Activated T-helper 2 cell treated with anti-CD3 and anti-CD28 coated beads, Interferon-gamma antibody, Interleukin-2, Interleukin-4, amounts not matched to agents 10 μg/mL and 5 μg/mL and 100 μg/mL, durations not matched to agents 14 hours and 24 hours and 36 hours (primary cell): Measurements from ENCODE around the gene RBM22. TPM values are rescaled to one million over a fixed set of nuclear protein-coding genes. Genes with fewer than 3 reads are reported as not detected.
A peak's percentile ranks its signal among the peaks of the same experiment; 100 is the strongest.

Source experiments
- DNase-seq: peaks from one replicate; pipeline ENCODE4 v3.0.0; 2021; ENCODE audit warnings: low spot score
- H3K27ac Mint-ChIP-seq: one replicate; pipeline ENCODE4 v1.8.0; 2021; ENCODE audit warnings: mixed read lengths
- H3K27me3 Mint-ChIP-seq: one replicate; pipeline ENCODE4 v1.8.0; 2021; ENCODE audit warnings: low read depth, mixed read lengths
- H3K36me3 Mint-ChIP-seq: one replicate; pipeline ENCODE4 v1.8.0; 2021; ENCODE audit warnings: low read depth, mixed read lengths
- H3K4me1 Mint-ChIP-seq: one replicate; pipeline ENCODE4 v1.8.0; 2021; ENCODE audit warnings: low read depth, mixed read lengths
- H3K4me3 Mint-ChIP-seq: one replicate; pipeline ENCODE4 v1.8.0; 2021; ENCODE audit warnings: low read depth, mild to moderate bottlenecking, moderate library complexity, mixed read lengths
- H3K9me3 Mint-ChIP-seq: one replicate; pipeline ENCODE4 v1.8.0; 2021; ENCODE audit warnings: mixed read lengths
- intact Hi-C: fragments of 100-400 bp; cut with micrococcal nuclease; formaldehyde crosslinking; loops from one replicate; pipeline ENCODE4 v1.15.1; 2023
- total RNA-seq: library from RNA; stranded (reverse); gene quantifications from 2 replicates; pipeline ENCODE4 v1.2.3, GENCODE V29; 2022

RBM22 gene
- total RNA-seq, 1 donor from 2014 or later = 71.7 TPM

GRCh38 chr5:150703762-150704161, 2.9 kb upstream of the RBM22 start:
- Mint-ChIP-seq H3K9me3 (no peaks in the 10 kb centered on the region), H3K4me1 (peaks cover 6% of the 10 kb centered on the region), H3K36me3 (peaks cover 13% of the 10 kb centered on the region), H3K4me3 (no peak overlapping the region), H3K27ac (no peak overlapping the region), H3K27me3 (no peaks in the 10 kb centered on the region)
- intact Hi-C loops = loop anchor here (2.0 to 5.0 kb wide), 2 partner anchors 13 to 454 kb away; partner anchors contain the start of gene ANXA6
- no peak for DNase-seq

GRCh38 chr5:150700246-150700593, 642 bp downstream of the RBM22 start:
- Mint-ChIP-seq H3K36me3 (peaks cover 20% of the 10 kb centered on the region), H3K9me3 (no peaks in the 10 kb centered on the region), H3K27ac (no peak overlapping the region), H3K4me1 (peaks cover 6% of the 10 kb centered on the region), H3K4me3 (no peak overlapping the region), H3K27me3 (no peaks in the 10 kb centered on the region)
- intact Hi-C loops = loop anchor here (5.0 kb wide), 1 partner anchor 457 kb away; the partner anchor contains the start of gene ANXA6
- DNase-seq = no peak

GRCh38 chr5:150694612-150695011, 6.2 kb downstream of the RBM22 start:
- intact Hi-C loops = no loop called here
- Mint-ChIP-seq H3K27me3 (no peaks in the 10 kb centered on the region), H3K36me3 (peaks cover 69% of the 10 kb centered on the region), H3K4me3 (no peak overlapping the region), H3K27ac (no peak overlapping the region), H3K4me1 (no peaks in the 10 kb centered on the region), H3K9me3 (no peaks in the 10 kb centered on the region)
- DNase-seq = no peak

- Mint-ChIP-seq H3K36me3 (peaks cover 71% of the 10 kb centered on the region), H3K4me3 (no peak overlapping the region)
- intact Hi-C loops = no loop called here
These were observed 8.6 kb downstream of the RBM22 start for GRCh38 chr5:150692276-150692675.

GRCh38 chr5:150690760-150691159, 10.1 kb downstream of the RBM22 start:
- DNase-seq = no peak
- intact Hi-C loops = no loop called here
- Mint-ChIP-seq H3K4me3 (no peak overlapping the region), H3K27ac (no peak overlapping the region), H3K4me1 (no peaks in the 10 kb centered on the region), H3K36me3 (peaks cover 60% of the 10 kb centered on the region), H3K27me3 (no peaks in the 10 kb centered on the region), H3K9me3 (no peaks in the 10 kb centered on the region)

More at GRCh38 chr5:150692276-150692675, 8.6 kb downstream of the RBM22 start:
- no peak overlapping the region for H3K27ac Mint-ChIP-seq
- no peaks in the 10 kb centered on the region for H3K4me1 Mint-ChIP-seq
- DNase-seq = no peak
- H3K9me3 Mint-ChIP-seq = no peaks in the 10 kb centered on the region
- H3K27me3 Mint-ChIP-seq = no peaks in the 10 kb centered on the region

GRCh38 chr5:150689120-150689519, 11.7 kb downstream of the RBM22 start:
- no peak overlapping the region for H3K4me3 Mint-ChIP-seq
- H3K36me3 Mint-ChIP-seq = peaks cover 45% of the 10 kb centered on the region
- intact Hi-C loops = no loop called here
- no peaks in the 10 kb centered on the region for H3K9me3 Mint-ChIP-seq
- H3K4me1 Mint-ChIP-seq = no peaks in the 10 kb centered on the region
- H3K27me3 Mint-ChIP-seq = no peaks in the 10 kb centered on the region
- no peak for DNase-seq
- H3K27ac Mint-ChIP-seq = no peak overlapping the region

- H3K27me3 Mint-ChIP-seq = peaks cover 11% of the 10 kb centered on the region
- H3K4me1 Mint-ChIP-seq = peaks cover 4% of the 10 kb centered on the region
- H3K9me3 Mint-ChIP-seq = no peaks in the 10 kb centered on the region
- intact Hi-C loops = no loop called here
- H3K4me3 Mint-ChIP-seq = no peak overlapping the region
- no peaks in the 10 kb centered on the region for H3K36me3 Mint-ChIP-seq
- DNase-seq = no peak
- no peak overlapping the region for H3K27ac Mint-ChIP-seq
These were observed 24.3 kb downstream of the RBM22 start for GRCh38 chr5:150676578-150676977.

GRCh38 chr5:150675069-150675468, 25.8 kb downstream of the RBM22 start:
- no peak for DNase-seq
- H3K4me1 Mint-ChIP-seq = peaks cover 7% of the 10 kb centered on the region

GRCh38 chr5:150674341-150674821, 26.5 kb downstream of the RBM22 start:
- Mint-ChIP-seq H3K27me3 (peaks cover 27% of the 10 kb centered on the region), H3K4me3 (no peak overlapping the region), H3K36me3 (no peaks in the 10 kb centered on the region), H3K4me1 (peaks cover 7% of the 10 kb centered on the region), H3K9me3 (no peaks in the 10 kb centered on the region), H3K27ac (no peak overlapping the region)
- intact Hi-C loops = no loop called here
- no peak for DNase-seq

More at GRCh38 chr5:150675069-150675468, 25.8 kb downstream of the RBM22 start:
- Mint-ChIP-seq H3K9me3 (no peaks in the 10 kb centered on the region), H3K4me3 (no peak overlapping the region), H3K27me3 (peaks cover 24% of the 10 kb centered on the region), H3K36me3 (no peaks in the 10 kb centered on the region), H3K27ac (no peak overlapping the region)
- intact Hi-C loops = no loop called here

GRCh38 chr5:150672884-150673275, 28.0 kb downstream of the RBM22 start:
- Mint-ChIP-seq H3K27me3 (peaks cover 27% of the 10 kb centered on the region), H3K27ac (no peak overlapping the region), H3K9me3 (no peaks in the 10 kb centered on the region), H3K4me1 (peaks cover 7% of the 10 kb centered on the region), H3K36me3 (no peaks in the 10 kb centered on the region), H3K4me3 (no peak overlapping the region)
- no peak for DNase-seq
- intact Hi-C loops = no loop called here

GRCh38 chr5:150672237-150672883, 28.5 kb downstream of the RBM22 start:
- Mint-ChIP-seq H3K36me3 (no peaks in the 10 kb centered on the region), H3K4me3 (peak overlapping the region; percentile 67), H3K9me3 (no peaks in the 10 kb centered on the region), H3K4me1 (peaks cover 7% of the 10 kb centered on the region), H3K27me3 (peaks cover 27% of the 10 kb centered on the region), H3K27ac (no peak overlapping the region)
- intact Hi-C loops = no loop called here
- no peak for DNase-seq

- no peaks in the 10 kb centered on the region for H3K9me3 Mint-ChIP-seq
- intact Hi-C loops = no loop called here
- H3K27ac Mint-ChIP-seq = no peak overlapping the region
- peaks cover 7% of the 10 kb centered on the region for H3K4me1 Mint-ChIP-seq
- peak overlapping the region; percentile 67 for H3K4me3 Mint-ChIP-seq
- no peak for DNase-seq
- peaks cover 27% of the 10 kb centered on the region for H3K27me3 Mint-ChIP-seq
- no peaks in the 10 kb centered on the region for H3K36me3 Mint-ChIP-seq
These were observed 29.2 kb downstream of the RBM22 start for GRCh38 chr5:150671509-150672236.

- intact Hi-C loops = no loop called here
- no peaks in the 10 kb centered on the region for H3K36me3 Mint-ChIP-seq
- peak overlapping the region; percentile 16 for H3K4me3 Mint-ChIP-seq
- DNase-seq = no peak
- H3K9me3 Mint-ChIP-seq = no peaks in the 10 kb centered on the region
- H3K4me1 Mint-ChIP-seq = peaks cover 7% of the 10 kb centered on the region
- H3K27ac Mint-ChIP-seq = no peak overlapping the region
- H3K27me3 Mint-ChIP-seq = peaks cover 27% of the 10 kb centered on the region
These were observed 29.9 kb downstream of the RBM22 start for GRCh38 chr5:150670948-150671310.
